22Rv1 (cell line): ENCODE data around the gene ETNK2.

Source experiments
- H3K27ac ChIP-seq: fragments of 450-650 bp; 2 replicates; pipeline ENCODE4 v1.5.1; 2017
- CTCF ChIP-seq: fragments of 450-650 bp; IDR thresholded peaks from 2 replicates; pipeline ENCODE4 v1.5.1; 2017; ENCODE audit warnings: mild to moderate bottlenecking
- ZFX ChIP-seq: fragments of 450-650 bp; IDR thresholded peaks from 2 replicates; pipeline ENCODE4 v1.6.1; 2017; ENCODE audit warnings: antibody characterized with exemption, borderline replicate concordance

The ETNK2 gene

GRCh38 chr1:204089044-204089751, 62.6 kb downstream of the ETNK2 start:
- H3K27ac ChIP-seq = peak overlapping the region; percentile 61
- TF ChIP-seq ZFX (no peak), CTCF (no peak)

- H3K27ac ChIP-seq = peak overlapping the region; percentile 61
- TF ChIP-seq ZFX = no peak
- no peak for TF ChIP-seq CTCF
These were observed 63.2 kb downstream of the ETNK2 start for GRCh38 chr1:204088596-204088995.

- TF ChIP-seq CTCF (no peak), ZFX (no peak)
- peak overlapping the region; percentile 61 for H3K27ac ChIP-seq
These were observed 63.8 kb downstream of the ETNK2 start for GRCh38 chr1:204087893-204088528.

GRCh38 chr1:204087181-204087892, 64.5 kb downstream of the ETNK2 start:
- no peak for TF ChIP-seq CTCF
- no peak for TF ChIP-seq ZFX
- H3K27ac ChIP-seq = no peak overlapping the region

GRCh38 chr1:204085876-204086275, 66.0 kb downstream of the ETNK2 start:
- H3K27ac ChIP-seq = peak overlapping the region; percentile 75; the same call in 1 of the 2 replicates
- TF ChIP-seq CTCF = no peak
- no peak for TF ChIP-seq ZFX

GRCh38 chr1:204084247-204084772, 67.5 kb downstream of the ETNK2 start:
- H3K27ac ChIP-seq = peak overlapping the region; percentile 75
- TF ChIP-seq ZFX (no peak), CTCF (0 out of 2 replicates have a peak, but pooled peaks have one; percentile 7)
